A549 (cell line): Measurements from ENCODE around the gene SORCS3.

Experiments
- CEBPB ChIP-seq, 2 experiments: fragments of >200 bp in 1 of 2; sonication (Bioruptor Twin) in 1 of 2; formaldehyde crosslinking in 1 of 2; IDR thresholded peaks; 2 replicates each; pipeline ENCODE4 v1.6.1; 2012 to 2016
- EP300 ChIP-seq, 2 experiments: fragments of >200 bp; sonication (Bioruptor Twin); formaldehyde crosslinking; IDR thresholded peaks; 2 replicates in 1 of 2; 3 replicates in 1 of 2; pipeline ENCODE4 v1.6.1; 2016 to 2017
- JUN ChIP-seq, 2 experiments: fragments of >200 bp; sonication (Bioruptor Twin); formaldehyde crosslinking; IDR thresholded peaks; 2 replicates in 1 of 2; 3 replicates in 1 of 2; pipeline ENCODE4 v1.6.1; 2016 to 2017
- POLR2A ChIP-seq: IDR thresholded peaks from 2 replicates; pipeline ENCODE4 v1.6.1; 2012; ENCODE audit warnings: mild to moderate bottlenecking, low read length
- TF ChIP-seq, protein P1 (sequence below): IDR thresholded peaks from 2 replicates; pipeline ENCODE4 v1.6.1; 2012
- TF ChIP-seq, protein P2 (sequence below): fragments of >200 bp; sonication (Bioruptor Twin); formaldehyde crosslinking; IDR thresholded peaks from 3 replicates; pipeline ENCODE4 v1.5.1; 2016
- TF ChIP-seq, protein P3 (sequence below): fragments of 150-350 bp; IDR thresholded peaks from 2 replicates; pipeline ENCODE4 v1.6.1; 2014; ENCODE audit warnings: low read depth, mild to moderate bottlenecking, low read length
- TF ChIP-seq, protein P4 (sequence below): fragments of 200-600 bp; sonication (generic); IDR thresholded peaks from 2 replicates; pipeline ENCODE4 v1.6.1; 2016; ENCODE audit warnings: antibody characterized with exemption, mild to moderate bottlenecking, moderate library complexity

DNA sequence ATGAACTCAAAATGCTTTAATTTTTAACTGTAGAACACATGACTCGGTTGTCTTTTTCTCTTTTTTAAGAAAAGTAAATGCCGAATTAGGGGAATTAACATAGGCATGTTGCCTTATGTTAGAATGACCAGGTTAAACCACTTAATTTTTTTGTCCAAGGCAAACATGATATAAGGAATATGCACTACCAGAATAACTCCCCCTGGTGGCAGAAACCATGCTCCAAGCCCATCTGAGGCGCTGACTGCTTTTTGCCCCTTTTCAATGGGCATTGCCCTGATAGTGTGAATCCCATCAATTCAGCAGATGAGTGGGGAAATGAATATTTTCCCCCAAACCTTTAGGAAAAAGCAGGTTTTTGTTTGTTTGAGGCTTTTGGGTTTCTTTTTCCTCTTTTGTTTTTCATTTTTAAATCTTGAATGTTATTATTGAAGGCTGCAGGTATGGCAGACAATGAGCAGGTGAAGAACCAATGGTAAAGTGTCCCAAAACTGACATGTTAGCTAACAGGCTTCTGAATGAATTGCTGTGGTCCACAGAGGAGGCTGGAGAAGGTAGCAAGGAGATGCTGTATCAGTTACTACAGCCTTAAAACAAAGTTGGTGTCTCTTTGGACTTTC is 284.3 kb downstream of the SORCS3 start:
- TF ChIP-seq, protein P1, sequence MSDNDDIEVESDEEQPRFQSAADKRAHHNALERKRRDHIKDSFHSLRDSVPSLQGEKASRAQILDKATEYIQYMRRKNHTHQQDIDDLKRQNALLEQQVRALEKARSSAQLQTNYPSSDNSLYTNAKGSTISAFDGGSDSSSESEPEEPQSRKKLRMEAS = no peak
- TF ChIP-seq, protein P2, sequence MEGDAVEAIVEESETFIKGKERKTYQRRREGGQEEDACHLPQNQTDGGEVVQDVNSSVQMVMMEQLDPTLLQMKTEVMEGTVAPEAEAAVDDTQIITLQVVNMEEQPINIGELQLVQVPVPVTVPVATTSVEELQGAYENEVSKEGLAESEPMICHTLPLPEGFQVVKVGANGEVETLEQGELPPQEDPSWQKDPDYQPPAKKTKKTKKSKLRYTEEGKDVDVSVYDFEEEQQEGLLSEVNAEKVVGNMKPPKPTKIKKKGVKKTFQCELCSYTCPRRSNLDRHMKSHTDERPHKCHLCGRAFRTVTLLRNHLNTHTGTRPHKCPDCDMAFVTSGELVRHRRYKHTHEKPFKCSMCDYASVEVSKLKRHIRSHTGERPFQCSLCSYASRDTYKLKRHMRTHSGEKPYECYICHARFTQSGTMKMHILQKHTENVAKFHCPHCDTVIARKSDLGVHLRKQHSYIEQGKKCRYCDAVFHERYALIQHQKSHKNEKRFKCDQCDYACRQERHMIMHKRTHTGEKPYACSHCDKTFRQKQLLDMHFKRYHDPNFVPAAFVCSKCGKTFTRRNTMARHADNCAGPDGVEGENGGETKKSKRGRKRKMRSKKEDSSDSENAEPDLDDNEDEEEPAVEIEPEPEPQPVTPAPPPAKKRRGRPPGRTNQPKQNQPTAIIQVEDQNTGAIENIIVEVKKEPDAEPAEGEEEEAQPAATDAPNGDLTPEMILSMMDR = peak; percentile 60
- TF ChIP-seq, protein P3, sequence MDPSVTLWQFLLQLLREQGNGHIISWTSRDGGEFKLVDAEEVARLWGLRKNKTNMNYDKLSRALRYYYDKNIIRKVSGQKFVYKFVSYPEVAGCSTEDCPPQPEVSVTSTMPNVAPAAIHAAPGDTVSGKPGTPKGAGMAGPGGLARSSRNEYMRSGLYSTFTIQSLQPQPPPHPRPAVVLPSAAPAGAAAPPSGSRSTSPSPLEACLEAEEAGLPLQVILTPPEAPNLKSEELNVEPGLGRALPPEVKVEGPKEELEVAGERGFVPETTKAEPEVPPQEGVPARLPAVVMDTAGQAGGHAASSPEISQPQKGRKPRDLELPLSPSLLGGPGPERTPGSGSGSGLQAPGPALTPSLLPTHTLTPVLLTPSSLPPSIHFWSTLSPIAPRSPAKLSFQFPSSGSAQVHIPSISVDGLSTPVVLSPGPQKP = no peak
- TF ChIP-seq, protein P4, sequence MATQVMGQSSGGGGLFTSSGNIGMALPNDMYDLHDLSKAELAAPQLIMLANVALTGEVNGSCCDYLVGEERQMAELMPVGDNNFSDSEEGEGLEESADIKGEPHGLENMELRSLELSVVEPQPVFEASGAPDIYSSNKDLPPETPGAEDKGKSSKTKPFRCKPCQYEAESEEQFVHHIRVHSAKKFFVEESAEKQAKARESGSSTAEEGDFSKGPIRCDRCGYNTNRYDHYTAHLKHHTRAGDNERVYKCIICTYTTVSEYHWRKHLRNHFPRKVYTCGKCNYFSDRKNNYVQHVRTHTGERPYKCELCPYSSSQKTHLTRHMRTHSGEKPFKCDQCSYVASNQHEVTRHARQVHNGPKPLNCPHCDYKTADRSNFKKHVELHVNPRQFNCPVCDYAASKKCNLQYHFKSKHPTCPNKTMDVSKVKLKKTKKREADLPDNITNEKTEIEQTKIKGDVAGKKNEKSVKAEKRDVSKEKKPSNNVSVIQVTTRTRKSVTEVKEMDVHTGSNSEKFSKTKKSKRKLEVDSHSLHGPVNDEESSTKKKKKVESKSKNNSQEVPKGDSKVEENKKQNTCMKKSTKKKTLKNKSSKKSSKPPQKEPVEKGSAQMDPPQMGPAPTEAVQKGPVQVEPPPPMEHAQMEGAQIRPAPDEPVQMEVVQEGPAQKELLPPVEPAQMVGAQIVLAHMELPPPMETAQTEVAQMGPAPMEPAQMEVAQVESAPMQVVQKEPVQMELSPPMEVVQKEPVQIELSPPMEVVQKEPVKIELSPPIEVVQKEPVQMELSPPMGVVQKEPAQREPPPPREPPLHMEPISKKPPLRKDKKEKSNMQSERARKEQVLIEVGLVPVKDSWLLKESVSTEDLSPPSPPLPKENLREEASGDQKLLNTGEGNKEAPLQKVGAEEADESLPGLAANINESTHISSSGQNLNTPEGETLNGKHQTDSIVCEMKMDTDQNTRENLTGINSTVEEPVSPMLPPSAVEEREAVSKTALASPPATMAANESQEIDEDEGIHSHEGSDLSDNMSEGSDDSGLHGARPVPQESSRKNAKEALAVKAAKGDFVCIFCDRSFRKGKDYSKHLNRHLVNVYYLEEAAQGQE = no peak
- TF ChIP-seq POLR2A = no peak
- TF ChIP-seq CEBPB (IDR thresholded peaks at IDR 0.05) = no peak
- TF ChIP-seq EP300 (IDR thresholded peaks at IDR 0.05) = no peak
- no peak for TF ChIP-seq JUN (IDR thresholded peaks at IDR 0.05)
